HG02571 (cell line): Measurements from ENCODE around the gene TRIM49D2.
"Not testable (repeated sequence)": the region's sequence is repeated elsewhere in the genome, so short reads cannot be mapped to it uniquely, and the experiment has no call there.

Experiments used
- ATAC-seq: cut with Tn5 transposase; IDR thresholded peaks from one replicate; pipeline ENCODE4 v1.9.1; 2021; ENCODE audit warnings: mild to moderate bottlenecking, moderate library complexity; ENCODE audit not compliant: unreplicated experiment

TRIM49D2 gene

GRCh38 chr11:89923764-89924163, at the start of gene TRIM49D2:
TRIM49D2 (plus strand) TSS chr11:89924064; CDS start chr11:89926762, 2,698 bp downstream.
- not testable (repeated sequence) for ATAC-seq

- ATAC-seq = not testable (repeated sequence)
Measured at GRCh38 chr11:89877511-89877910, 46.4 kb upstream of the TRIM49D2 start.

GRCh38 chr11:89893245-89893644, 30.6 kb upstream of the TRIM49D2 start:
- not testable (repeated sequence) for ATAC-seq

- ATAC-seq = not testable (repeated sequence)
Measured at GRCh38 chr11:89900809-89901208, 23.1 kb upstream of the TRIM49D2 start.

- no peak for ATAC-seq
Measured at GRCh38 chr11:89922195-89922660, 1.6 kb upstream of the TRIM49D2 start, which contains the start of gene TRIM49D1. TRIM49D1 (minus strand) TSS chr11:89922245; CDS start chr11:89917710, 4,535 bp downstream.

- ATAC-seq = not testable (repeated sequence)
Measured at GRCh38 chr11:89960833-89961232, 37.0 kb downstream of the TRIM49D2 start.

- ATAC-seq = not testable (repeated sequence)
Measured at GRCh38 chr11:89965737-89966136, 41.9 kb downstream of the TRIM49D2 start, which contains the start of gene TRIM64. TRIM64 (plus strand) TSS chr11:89966037; CDS start chr11:89968504, 2,467 bp downstream.
